Activated CD4-positive, alpha-beta T cell treated with anti-CD3 and anti-CD28 coated beads, Interleukin-2, amount 10 ng/mL, durations not matched to agents 7 days and 5 days (primary cell): ENCODE results near the gene RCAN2. TPM values are rescaled to one million over a fixed set of nuclear protein-coding genes. Genes with fewer than 3 reads are reported as not detected.

ENCODE experiments used
- CTCF ChIA-PET: fragments of 350-600 bp; sonication (Branson Sonifier 250); formaldehyde crosslinking; loops from one replicate; lab custom pipeline; 2021; ENCODE audit warnings: antibody characterized with exemption; lab: Charles Lee
- POLR2A ChIA-PET: fragments of 350-600 bp; sonication (Branson Sonifier 250); formaldehyde crosslinking; loops from one replicate; lab custom pipeline; 2021; ENCODE audit warnings: antibody characterized with exemption; lab: Charles Lee
- DNase-seq: peaks from one replicate; pipeline ENCODE4 v3.0.0-alpha.2; 2020
- H3K27ac Mint-ChIP-seq: one replicate; pipeline ENCODE4 v1.8.0; 2021; ENCODE audit warnings: mild to moderate bottlenecking, moderate library complexity, mixed read lengths
- H3K27me3 Mint-ChIP-seq: one replicate; pipeline ENCODE4 v1.8.0; 2021; ENCODE audit warnings: mixed read lengths
- H3K36me3 Mint-ChIP-seq: one replicate; pipeline ENCODE4 v1.8.0; 2021; ENCODE audit warnings: low read depth, mixed read lengths
- H3K4me1 Mint-ChIP-seq: one replicate; pipeline ENCODE4 v1.8.0; 2021; ENCODE audit warnings: mixed read lengths
- H3K4me3 Mint-ChIP-seq: one replicate; pipeline ENCODE4 v1.8.0; 2021; ENCODE audit warnings: mild to moderate bottlenecking, moderate library complexity, mixed read lengths
- H3K9me3 Mint-ChIP-seq: one replicate; pipeline ENCODE4 v1.8.0; 2021; ENCODE audit warnings: mixed read lengths
- total RNA-seq, 2 experiments: library from RNA; stranded (reverse); gene quantifications; one replicate each; pipeline ENCODE4 v1.2.3, GENCODE V29; 2021

RCAN2 gene
- under 1 TPM; 0.57 to 0.65 TPM for total RNA-seq

DNA sequence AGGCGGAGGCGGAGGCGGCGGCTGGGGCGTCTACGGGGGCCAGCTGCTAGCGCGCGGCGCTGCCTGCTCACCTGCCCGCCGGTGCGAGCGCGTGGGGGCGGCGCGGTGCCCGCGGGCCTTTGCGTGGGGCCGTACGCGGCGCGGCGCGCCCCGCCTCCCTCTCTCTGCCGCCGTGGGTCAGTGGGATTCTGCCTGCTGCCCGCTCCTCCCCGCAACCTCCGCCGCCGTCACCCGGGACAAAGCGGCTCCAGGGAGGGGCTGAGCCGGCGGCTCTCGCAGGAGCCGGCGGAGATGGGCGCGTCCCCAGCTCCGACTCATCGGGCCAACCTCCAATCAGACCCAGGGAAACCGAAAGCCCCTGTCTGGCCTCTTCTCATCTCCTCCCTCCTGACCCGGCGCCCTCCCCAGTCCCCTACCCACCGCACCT, at the start of gene RCAN2:
Gene RCAN2, minus strand, starts transcription at position 249 of the 427 bp plus-strand sequence.
- Mint-ChIP-seq H3K36me3 (no peaks in the 10 kb centered on the region), H3K27ac (no peak within 1 kb of the TSS), H3K27me3 (peaks cover 64% of the 10 kb centered on the region), H3K9me3 (no peaks in the 10 kb centered on the region), H3K4me1 (peaks cover 6% of the 10 kb centered on the region), H3K4me3 (peak within 1 kb of the TSS; percentile 32)
- no peak for DNase-seq
- ChIA-PET CTCF (no interaction called here), POLR2A (no interaction called here)

DNA sequence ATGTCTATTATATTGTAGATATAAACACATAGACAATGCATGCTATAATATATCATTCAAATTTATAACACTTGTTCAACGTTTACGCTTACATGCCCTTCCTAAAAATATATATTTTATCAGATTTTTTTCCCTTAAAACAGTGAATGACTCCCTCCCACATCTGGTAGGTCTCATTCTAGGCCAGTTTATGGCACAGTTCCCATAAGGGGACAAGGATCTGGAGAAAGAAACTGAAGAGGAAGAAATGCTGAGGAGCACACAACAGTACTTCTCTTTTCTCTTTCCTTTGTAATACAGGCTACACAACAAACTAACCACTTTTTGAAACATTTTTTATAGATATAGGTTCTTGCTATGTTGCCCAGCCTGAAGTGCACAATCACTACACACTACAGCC, 48.6 kb upstream of the RCAN2 start:
- DNase-seq: no peak
- Mint-ChIP-seq H3K36me3 (no peaks in the 10 kb centered on the region), H3K4me3 (no peak overlapping the region), H3K9me3 (peaks cover 2% of the 10 kb centered on the region), H3K4me1 (no peaks in the 10 kb centered on the region), H3K27ac (no peak overlapping the region), H3K27me3 (peaks cover 8% of the 10 kb centered on the region)
- POLR2A ChIA-PET: no interaction called here
- CTCF ChIA-PET: no interaction called here

DNA sequence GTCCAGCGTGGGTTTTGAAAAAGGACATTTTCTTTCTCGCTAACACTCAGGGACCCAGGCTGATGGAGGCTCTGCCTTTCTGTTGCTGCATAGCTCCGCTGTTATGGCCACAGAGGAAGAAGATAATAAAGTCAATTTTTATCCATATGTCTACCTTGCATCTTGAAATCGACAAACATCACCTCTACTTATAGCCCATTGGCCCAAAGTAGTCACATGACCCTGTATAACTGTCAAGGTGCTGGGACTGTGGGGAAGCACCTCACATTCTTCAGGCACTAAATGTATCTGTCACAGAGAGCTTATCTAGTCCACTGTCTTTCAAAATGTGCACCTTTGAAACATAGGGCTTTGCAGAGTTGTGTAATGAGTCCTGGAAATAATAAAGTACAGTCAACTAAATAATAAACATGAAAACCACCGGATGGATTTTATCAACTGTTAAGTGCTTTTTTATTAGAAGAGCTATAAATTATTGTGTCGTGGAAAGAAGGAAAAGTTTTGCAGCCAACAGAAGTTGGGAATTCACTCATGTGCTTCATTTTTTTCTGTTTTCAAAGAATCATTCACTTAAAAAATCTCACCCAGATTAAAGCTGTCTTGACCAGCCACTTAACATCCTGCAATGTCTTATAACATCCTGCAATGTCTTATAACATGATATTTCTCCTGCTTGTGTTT, 47.7 kb upstream of the RCAN2 start:
- no peak overlapping the region for H3K27ac Mint-ChIP-seq
- ChIA-PET POLR2A (no interaction called here), CTCF (no interaction called here)
- no peaks in the 10 kb centered on the region for H3K4me1 Mint-ChIP-seq
- H3K9me3 Mint-ChIP-seq: peaks cover 2% of the 10 kb centered on the region
- peaks cover 8% of the 10 kb centered on the region for H3K27me3 Mint-ChIP-seq
- no peak overlapping the region for H3K4me3 Mint-ChIP-seq
- no peak for DNase-seq
- no peaks in the 10 kb centered on the region for H3K36me3 Mint-ChIP-seq

DNA sequence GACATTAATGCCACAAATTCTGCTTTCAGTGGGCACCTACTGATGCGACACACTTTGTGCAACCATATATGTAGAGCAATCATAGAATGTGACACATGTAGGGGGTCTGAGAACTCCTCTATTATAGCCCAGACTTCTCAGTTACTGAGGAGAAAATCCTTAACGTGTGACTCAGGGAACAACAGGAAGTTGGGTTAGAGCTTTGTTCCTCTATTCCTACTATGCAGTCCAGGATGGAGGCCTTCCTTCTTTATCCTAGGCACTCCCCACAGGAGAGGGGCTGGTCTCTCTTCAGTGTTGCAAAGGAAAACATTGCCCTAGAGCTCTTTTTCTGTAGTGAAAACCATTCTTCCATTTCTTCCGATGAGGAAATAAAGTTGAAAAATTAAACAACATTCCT, 39.6 kb upstream of the RCAN2 start:
- no peak for DNase-seq
- Mint-ChIP-seq H3K9me3 (no peaks in the 10 kb centered on the region), H3K36me3 (no peaks in the 10 kb centered on the region), H3K27ac (no peak overlapping the region), H3K4me1 (no peaks in the 10 kb centered on the region), H3K27me3 (peaks cover 14% of the 10 kb centered on the region), H3K4me3 (no peak overlapping the region)
- CTCF ChIA-PET: no interaction called here
- POLR2A ChIA-PET: no interaction called here

DNA sequence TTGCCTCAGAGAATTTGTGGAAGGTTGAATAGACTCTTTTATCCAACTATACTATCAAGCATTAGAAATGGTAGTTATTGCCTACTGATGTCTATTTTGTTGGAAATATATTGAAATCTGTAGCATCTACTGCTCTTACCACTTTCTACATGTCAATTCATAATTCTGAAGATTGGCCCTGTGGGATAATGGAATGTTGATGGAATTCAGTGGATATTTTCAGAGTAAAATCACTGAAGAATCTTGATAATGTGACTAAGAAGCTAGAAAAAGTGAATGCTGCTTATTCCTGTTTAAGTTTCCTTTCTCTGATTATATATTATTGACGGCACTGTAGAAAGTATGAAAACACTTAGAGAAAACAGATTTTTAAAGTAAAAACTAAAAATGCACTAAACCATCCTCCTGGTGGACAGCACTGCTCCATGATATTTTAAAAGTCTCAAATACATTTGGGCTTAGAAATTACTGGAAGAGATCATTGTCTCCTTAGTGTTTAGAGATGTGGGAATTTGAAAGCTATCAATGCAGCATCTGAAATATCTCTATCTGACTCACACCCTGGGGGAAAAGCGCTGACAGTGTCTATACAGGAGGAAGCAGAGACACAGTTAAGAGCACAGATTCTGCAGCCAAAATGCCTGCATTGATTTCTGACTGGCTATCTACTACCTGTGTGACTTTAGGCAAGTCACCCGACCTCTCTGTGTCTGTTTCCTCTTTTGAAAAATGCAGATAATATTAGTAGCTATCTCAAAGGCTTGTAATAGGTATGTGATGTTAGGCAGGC, 37.9 kb upstream of the RCAN2 start:
- Mint-ChIP-seq H3K4me3 (no peak overlapping the region), H3K27ac (no peak overlapping the region), H3K4me1 (no peaks in the 10 kb centered on the region), H3K27me3 (peaks cover 14% of the 10 kb centered on the region), H3K9me3 (no peaks in the 10 kb centered on the region), H3K36me3 (no peaks in the 10 kb centered on the region)
- ChIA-PET POLR2A (no interaction called here), CTCF (no interaction called here)
- no peak for DNase-seq

DNA sequence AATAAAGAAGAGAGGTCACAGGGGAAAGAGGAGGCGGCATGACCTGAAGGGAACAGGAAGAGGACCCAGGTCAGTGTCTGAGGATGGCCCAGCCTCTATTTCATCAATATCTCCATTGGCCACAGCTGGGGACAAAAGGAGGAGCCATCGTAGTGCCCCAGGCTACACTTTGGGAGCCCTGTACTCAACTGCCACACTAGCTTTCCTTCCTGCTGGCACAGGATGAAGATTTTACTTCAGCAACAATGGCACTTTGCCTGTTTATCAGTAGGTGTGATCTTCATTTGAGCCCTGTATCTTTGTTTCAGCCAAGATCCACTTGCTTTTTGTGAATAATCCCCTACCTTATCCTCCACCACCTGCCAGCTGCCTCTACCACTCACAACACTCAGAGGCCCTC, 35.4 kb upstream of the RCAN2 start:
- Mint-ChIP-seq H3K27me3 (peaks cover 14% of the 10 kb centered on the region), H3K9me3 (no peaks in the 10 kb centered on the region), H3K4me1 (no peaks in the 10 kb centered on the region), H3K36me3 (no peaks in the 10 kb centered on the region), H3K27ac (no peak overlapping the region), H3K4me3 (no peak overlapping the region)
- ChIA-PET POLR2A (interaction anchor here (0.7 kb wide), 1 partner anchor 30 kb away, joined by 3 read pairs; no protein-coding TSS in a partner anchor), CTCF (no interaction called here)
- DNase-seq: no peak

DNA sequence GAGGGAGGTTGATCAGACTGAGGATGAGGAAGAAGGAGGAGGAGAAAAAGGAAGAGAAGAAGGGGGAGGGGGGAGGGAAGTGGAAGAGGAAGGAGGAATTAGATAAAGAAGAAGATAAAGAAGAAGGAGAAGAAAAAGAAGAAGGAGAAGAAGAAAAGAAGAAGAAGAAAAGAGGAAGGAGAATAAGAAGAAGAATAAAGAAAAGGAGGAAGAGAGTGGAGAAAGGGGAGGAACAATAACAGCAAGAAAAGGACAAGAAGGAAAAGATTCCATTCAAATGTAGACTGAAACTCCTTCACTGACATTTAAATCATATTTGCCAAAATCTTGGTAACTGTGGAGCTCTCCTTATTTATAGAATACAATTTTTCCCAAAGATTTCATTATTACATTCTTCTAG, 34.3 kb upstream of the RCAN2 start:
- H3K27me3 Mint-ChIP-seq: peaks cover 13% of the 10 kb centered on the region
- H3K9me3 Mint-ChIP-seq: no peaks in the 10 kb centered on the region
- H3K27ac Mint-ChIP-seq: no peak overlapping the region
- no peaks in the 10 kb centered on the region for H3K4me1 Mint-ChIP-seq
- ChIA-PET POLR2A (no interaction called here), CTCF (interaction anchor here (0.8 kb wide), 1 partner anchor 80 kb away, joined by 3 read pairs; no protein-coding TSS in a partner anchor)
- no peak for DNase-seq
- no peaks in the 10 kb centered on the region for H3K36me3 Mint-ChIP-seq
- H3K4me3 Mint-ChIP-seq: no peak overlapping the region

DNA sequence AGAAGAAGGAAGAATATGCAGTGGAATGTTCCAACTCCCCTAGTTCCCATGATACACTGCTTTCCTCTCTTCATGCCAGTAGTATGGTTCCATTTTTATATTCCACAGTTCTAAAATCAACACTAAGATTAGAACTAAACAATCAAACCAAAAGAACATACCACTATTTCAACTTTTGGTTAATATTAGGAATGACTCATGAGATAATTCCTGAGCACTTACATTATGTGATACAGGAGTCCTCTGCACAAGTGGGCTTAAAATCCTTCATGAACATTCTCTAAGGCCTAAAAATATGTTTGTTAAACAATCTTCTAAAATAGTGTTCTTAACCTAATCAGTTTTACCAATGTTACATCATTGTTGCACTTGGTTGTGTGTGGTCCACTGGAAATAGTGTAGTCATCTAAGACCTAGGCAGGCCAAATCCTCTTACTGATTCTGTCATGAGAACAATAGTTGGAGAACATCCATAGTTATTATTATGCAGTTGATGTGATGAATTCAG, 30.3 kb upstream of the RCAN2 start:
- CTCF ChIA-PET: no interaction called here
- H3K27ac Mint-ChIP-seq: no peak overlapping the region
- H3K27me3 Mint-ChIP-seq: peaks cover 9% of the 10 kb centered on the region
- no peak for DNase-seq
- H3K4me3 Mint-ChIP-seq: no peak overlapping the region
- no peaks in the 10 kb centered on the region for H3K9me3 Mint-ChIP-seq
- POLR2A ChIA-PET: no interaction called here
- H3K36me3 Mint-ChIP-seq: no peaks in the 10 kb centered on the region
- no peaks in the 10 kb centered on the region for H3K4me1 Mint-ChIP-seq

DNA sequence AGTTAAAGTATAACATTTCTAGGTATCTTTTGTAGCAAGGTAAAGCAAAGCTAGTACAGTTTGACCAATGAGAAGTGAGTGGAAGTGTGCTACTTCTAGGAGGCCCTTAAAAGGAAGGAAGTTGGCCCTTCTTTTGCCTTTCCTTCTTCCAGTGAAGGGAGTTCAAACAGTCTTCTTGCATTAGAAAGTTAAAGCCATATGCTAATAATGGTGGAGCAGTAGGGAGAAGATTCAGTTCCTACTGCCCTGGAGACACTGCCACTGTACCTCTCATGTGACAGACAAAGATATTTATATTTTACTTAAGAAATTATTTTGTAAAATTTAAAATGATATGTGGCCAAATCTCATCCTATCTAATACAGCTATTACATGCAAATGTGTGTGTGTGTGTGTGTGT, 26.0 kb upstream of the RCAN2 start:
- Mint-ChIP-seq H3K9me3 (no peaks in the 10 kb centered on the region), H3K4me1 (no peaks in the 10 kb centered on the region), H3K36me3 (no peaks in the 10 kb centered on the region), H3K27ac (no peak overlapping the region), H3K4me3 (no peak overlapping the region), H3K27me3 (peaks cover 8% of the 10 kb centered on the region)
- ChIA-PET POLR2A (no interaction called here), CTCF (no interaction called here)
- DNase-seq: no peak

DNA sequence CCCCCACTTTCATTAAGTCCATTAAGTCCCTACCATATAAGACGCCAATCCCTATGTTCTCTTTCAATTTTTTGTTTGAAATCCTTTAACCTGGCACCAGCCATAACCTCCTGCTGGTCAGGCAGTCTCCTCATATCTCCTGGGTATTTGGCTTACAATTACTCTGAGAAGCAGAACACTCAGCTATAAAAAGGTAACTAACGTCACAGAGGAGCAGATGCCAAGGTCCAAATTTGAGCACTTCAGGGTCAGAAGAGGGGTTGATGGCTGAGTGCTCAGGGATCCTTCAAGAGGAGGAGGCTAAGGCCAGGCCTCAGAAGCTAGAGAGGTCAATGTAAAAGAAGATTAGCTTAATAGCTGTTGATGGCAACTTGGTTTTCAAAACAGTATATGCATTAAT, 22.3 kb upstream of the RCAN2 start:
- CTCF ChIA-PET: interaction anchor here (0.6 kb wide), 2 partner anchors 9 to 54 kb away, joined by 3 to 5 read pairs; no protein-coding TSS in a partner anchor
- POLR2A ChIA-PET: no interaction called here

DNA sequence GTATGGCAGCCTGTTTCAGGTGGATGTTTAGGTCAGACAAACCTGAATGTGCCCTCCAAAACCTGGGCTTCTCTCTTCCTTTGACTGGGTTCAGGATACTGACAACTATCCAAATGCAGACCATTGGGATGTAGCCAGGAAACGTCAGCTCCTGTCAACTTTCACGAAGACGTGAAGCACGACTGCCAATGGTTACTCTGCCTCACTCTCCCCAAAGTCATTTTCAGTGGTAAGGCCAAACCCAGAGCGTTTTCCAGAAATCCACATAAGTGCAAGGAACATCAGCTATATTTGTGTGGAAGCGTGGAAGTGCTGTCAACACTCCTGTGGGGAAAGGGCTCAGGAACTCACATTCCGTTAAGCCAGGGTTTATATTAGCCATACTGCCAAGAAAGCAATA, 20.1 kb upstream of the RCAN2 start:
- ChIA-PET POLR2A (no interaction called here), CTCF (no interaction called here)
- Mint-ChIP-seq H3K27me3 (peaks cover 5% of the 10 kb centered on the region), H3K27ac (no peak overlapping the region), H3K9me3 (no peaks in the 10 kb centered on the region), H3K4me3 (no peak overlapping the region), H3K36me3 (no peaks in the 10 kb centered on the region), H3K4me1 (no peaks in the 10 kb centered on the region)
- no peak for DNase-seq

More for the DNA sequence above, 22.3 kb upstream of the RCAN2 start:
- Mint-ChIP-seq H3K9me3 (no peaks in the 10 kb centered on the region), H3K4me3 (no peak overlapping the region), H3K4me1 (no peaks in the 10 kb centered on the region), H3K27me3 (peaks cover 12% of the 10 kb centered on the region), H3K27ac (no peak overlapping the region), H3K36me3 (no peaks in the 10 kb centered on the region)
- no peak for DNase-seq

DNA sequence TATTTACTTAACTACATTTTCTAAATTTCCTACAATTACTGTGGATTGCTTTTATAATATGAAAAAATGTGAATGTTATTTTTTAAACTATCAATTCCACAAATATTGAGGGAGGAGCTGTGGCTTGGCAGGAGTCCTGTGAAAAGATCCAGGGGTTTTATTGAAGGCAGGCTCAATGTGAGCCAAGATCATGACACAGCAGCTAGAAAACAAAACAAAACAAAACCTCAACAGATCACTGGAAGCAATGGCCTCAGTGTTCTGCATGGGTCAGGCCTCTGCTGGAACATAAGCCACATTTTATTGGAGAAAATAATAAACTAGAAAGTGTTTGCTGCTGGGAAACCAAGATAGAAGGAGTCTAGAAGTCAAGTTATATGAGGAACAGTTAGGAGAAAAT, 19.4 kb upstream of the RCAN2 start:
- H3K4me3 Mint-ChIP-seq: no peak overlapping the region
- no peak for DNase-seq
- no peaks in the 10 kb centered on the region for H3K36me3 Mint-ChIP-seq
- no peaks in the 10 kb centered on the region for H3K9me3 Mint-ChIP-seq
- ChIA-PET POLR2A (no interaction called here), CTCF (no interaction called here)
- H3K4me1 Mint-ChIP-seq: no peaks in the 10 kb centered on the region
- no peak overlapping the region for H3K27ac Mint-ChIP-seq
- H3K27me3 Mint-ChIP-seq: peaks cover 4% of the 10 kb centered on the region

DNA sequence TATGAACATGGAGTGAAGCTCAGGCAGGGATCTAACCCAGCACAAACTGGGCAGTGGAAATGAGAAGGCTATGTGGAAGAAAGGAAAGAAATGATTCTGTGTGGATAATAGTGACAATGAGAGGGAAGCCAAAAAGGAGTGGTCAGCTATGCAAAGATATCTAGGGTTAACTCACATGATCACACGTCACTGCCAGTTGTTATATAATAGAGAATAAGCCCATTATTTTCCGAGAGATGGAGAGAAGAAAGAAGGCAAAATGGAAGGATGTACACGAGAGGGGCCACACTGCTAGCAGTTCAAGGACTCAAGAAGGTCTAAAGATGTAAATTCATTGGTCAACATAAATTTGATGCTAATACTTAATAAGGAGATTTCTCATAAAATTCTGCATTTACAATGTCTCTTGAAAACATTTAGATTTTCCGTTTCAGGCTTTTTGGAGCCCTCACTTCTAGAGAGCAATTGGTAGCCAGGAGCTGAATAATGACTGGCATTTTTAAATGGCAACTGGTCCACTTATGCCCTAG, 18.8 kb upstream of the RCAN2 start:
- POLR2A ChIA-PET: no interaction called here
- H3K4me3 Mint-ChIP-seq: no peak overlapping the region
- no peak for DNase-seq
- H3K27me3 Mint-ChIP-seq: peaks cover 3% of the 10 kb centered on the region
- H3K9me3 Mint-ChIP-seq: no peaks in the 10 kb centered on the region
- CTCF ChIA-PET: no interaction called here
- H3K4me1 Mint-ChIP-seq: no peaks in the 10 kb centered on the region
- no peak overlapping the region for H3K27ac Mint-ChIP-seq
- H3K36me3 Mint-ChIP-seq: no peaks in the 10 kb centered on the region
